Calu3 (cell line): Measurements from ENCODE around the gene PEAK1. TPM values are rescaled to one million over a fixed set of nuclear protein-coding genes. Genes with fewer than 3 reads are reported as not detected.

Source experiments
- BruUV-seq: library from RNA; stranded (reverse); fragments of 400-500 nt; replicated peaks from 2 replicates; lab custom pipeline; 2021; lab: Mats Ljungman, UMichigan
- CTCF ChIA-PET: fragments of 300-600 bp; sonication (Branson Sonifier 250); formaldehyde crosslinking; loops from one replicate; lab custom pipeline; 2022; ENCODE audit warnings: antibody characterized with exemption; lab: Charles Lee
- DNase-seq: peaks from one replicate; pipeline ENCODE4 v3.0.0; 2022
- H3K27ac Mint-ChIP-seq: one replicate; pipeline ENCODE4 v1.8.0; 2022; ENCODE audit warnings: mixed read lengths; ENCODE audit not compliant: unreplicated experiment
- H3K27me3 Mint-ChIP-seq: one replicate; pipeline ENCODE4 v1.8.0; 2022; ENCODE audit warnings: mixed read lengths; ENCODE audit not compliant: unreplicated experiment
- H3K36me3 Mint-ChIP-seq: one replicate; pipeline ENCODE4 v1.8.0; 2022; ENCODE audit warnings: mild to moderate bottlenecking, moderate library complexity, mixed read lengths; ENCODE audit not compliant: insufficient read depth, unreplicated experiment
- H3K4me1 Mint-ChIP-seq: one replicate; pipeline ENCODE4 v1.8.0; 2022; ENCODE audit warnings: mild to moderate bottlenecking, low read depth, mixed read lengths; ENCODE audit not compliant: unreplicated experiment
- H3K4me3 Mint-ChIP-seq: one replicate; pipeline ENCODE4 v1.8.0; 2022; ENCODE audit warnings: mild to moderate bottlenecking, low read depth, moderate library complexity, mixed read lengths; ENCODE audit not compliant: unreplicated experiment
- H3K9me3 Mint-ChIP-seq: one replicate; pipeline ENCODE4 v1.8.0; 2022; ENCODE audit warnings: low read depth, mixed read lengths; ENCODE audit not compliant: unreplicated experiment
- intact Hi-C: fragments of 100-400 bp; cut with micrococcal nuclease; formaldehyde crosslinking; loops from one replicate; pipeline ENCODE4 v1.10.0; 2022; ENCODE audit not compliant: unreplicated experiment
- total RNA-seq: library from RNA; stranded (reverse); gene quantifications from 2 replicates; pipeline ENCODE4 v1.2.3, GENCODE V29; 2022
- TF ChIP-seq, protein P1 (sequence below): fragments of 200-600 bp; IDR thresholded peaks from one replicate; pipeline ENCODE4 v1.8.0; 2022; ENCODE audit warnings: antibody characterized with exemption; ENCODE audit not compliant: unreplicated experiment

The PEAK1 gene
- total RNA-seq, 1 experiment from 2014 or later: 54.3 TPM

DNA sequence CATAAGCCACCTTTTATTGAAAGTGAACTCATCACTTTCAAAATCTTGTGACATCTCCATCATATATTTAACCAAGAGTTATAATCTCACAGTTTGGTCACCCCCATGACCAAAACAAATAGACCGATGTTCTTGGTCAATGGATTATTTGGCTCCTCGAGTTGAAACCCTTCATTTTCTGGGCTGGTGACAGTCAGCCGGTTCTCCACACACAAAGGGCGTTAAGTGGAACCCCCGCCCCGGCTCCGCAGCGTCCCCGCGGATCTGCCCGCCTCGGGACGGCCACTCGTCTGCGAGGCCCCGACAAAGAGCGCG, 349.8 kb downstream of the PEAK1 start:
- CTCF ChIA-PET: interaction anchor here (0.5 to 0.8 kb wide), 2 partner anchors 11 to 422 kb away, joined by 3 to 4 read pairs; no protein-coding TSS in a partner anchor
- BruUV-seq: no TSS peak

DNA sequence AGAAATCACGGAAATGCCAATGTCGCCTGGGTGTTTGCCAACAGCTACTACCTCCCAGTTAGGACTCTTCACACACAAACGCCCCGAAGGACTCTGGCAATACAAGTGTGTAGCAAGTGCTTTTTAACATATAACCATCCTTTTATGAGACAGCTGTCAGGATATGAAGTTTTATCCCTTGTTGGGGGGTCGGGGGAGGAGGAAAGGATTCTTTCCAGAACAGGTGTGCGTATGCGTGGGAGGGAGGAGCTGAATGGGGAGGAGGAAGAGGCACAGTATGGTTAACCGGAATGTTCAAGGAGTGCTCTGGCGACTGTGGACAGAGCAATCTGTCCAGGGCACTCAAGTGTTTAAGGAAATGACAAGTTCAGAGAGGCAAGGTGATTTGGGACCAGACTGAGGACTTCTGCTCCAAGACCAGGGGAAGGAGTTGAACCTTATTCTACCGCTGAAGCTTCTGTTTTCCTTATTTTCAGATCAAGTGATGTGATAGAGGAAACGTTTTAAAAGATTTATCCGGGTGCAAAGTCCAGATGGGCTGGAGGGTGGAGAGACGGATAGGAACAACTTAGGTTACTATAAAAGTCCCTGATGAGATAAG, 350.3 kb downstream of the PEAK1 start:
- H3K27ac Mint-ChIP-seq: peak overlapping the region; percentile 95
- H3K36me3 Mint-ChIP-seq: peaks cover 50% of the 10 kb centered on the region
- TF ChIP-seq, protein P1, sequence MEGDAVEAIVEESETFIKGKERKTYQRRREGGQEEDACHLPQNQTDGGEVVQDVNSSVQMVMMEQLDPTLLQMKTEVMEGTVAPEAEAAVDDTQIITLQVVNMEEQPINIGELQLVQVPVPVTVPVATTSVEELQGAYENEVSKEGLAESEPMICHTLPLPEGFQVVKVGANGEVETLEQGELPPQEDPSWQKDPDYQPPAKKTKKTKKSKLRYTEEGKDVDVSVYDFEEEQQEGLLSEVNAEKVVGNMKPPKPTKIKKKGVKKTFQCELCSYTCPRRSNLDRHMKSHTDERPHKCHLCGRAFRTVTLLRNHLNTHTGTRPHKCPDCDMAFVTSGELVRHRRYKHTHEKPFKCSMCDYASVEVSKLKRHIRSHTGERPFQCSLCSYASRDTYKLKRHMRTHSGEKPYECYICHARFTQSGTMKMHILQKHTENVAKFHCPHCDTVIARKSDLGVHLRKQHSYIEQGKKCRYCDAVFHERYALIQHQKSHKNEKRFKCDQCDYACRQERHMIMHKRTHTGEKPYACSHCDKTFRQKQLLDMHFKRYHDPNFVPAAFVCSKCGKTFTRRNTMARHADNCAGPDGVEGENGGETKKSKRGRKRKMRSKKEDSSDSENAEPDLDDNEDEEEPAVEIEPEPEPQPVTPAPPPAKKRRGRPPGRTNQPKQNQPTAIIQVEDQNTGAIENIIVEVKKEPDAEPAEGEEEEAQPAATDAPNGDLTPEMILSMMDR: no peak
- peaks cover 30% of the 10 kb centered on the region for H3K27me3 Mint-ChIP-seq
- H3K4me3 Mint-ChIP-seq: peak overlapping the region; percentile 84
- BruUV-seq: no TSS peak
- H3K9me3 Mint-ChIP-seq: no peaks in the 10 kb centered on the region
- H3K4me1 Mint-ChIP-seq: peaks cover 60% of the 10 kb centered on the region
- peak; percentile 57 for DNase-seq
- intact Hi-C loops: no loop called here
- CTCF ChIA-PET: interaction anchor here (0.5 to 1.1 kb wide), 3 partner anchors 11 to 474 kb away, joined by 3 to 4 read pairs (median 3); no protein-coding TSS in a partner anchor

More for the DNA sequence above, 349.8 kb downstream of the PEAK1 start:
- Mint-ChIP-seq H3K27me3 (peaks cover 35% of the 10 kb centered on the region), H3K36me3 (peaks cover 50% of the 10 kb centered on the region), H3K4me1 (peaks cover 58% of the 10 kb centered on the region), H3K9me3 (no peaks in the 10 kb centered on the region), H3K4me3 (peak overlapping the region; percentile 84), H3K27ac (peak overlapping the region; percentile 95)
- TF ChIP-seq, protein P1: no peak
- DNase-seq: no peak
- intact Hi-C loops: no loop called here

DNA sequence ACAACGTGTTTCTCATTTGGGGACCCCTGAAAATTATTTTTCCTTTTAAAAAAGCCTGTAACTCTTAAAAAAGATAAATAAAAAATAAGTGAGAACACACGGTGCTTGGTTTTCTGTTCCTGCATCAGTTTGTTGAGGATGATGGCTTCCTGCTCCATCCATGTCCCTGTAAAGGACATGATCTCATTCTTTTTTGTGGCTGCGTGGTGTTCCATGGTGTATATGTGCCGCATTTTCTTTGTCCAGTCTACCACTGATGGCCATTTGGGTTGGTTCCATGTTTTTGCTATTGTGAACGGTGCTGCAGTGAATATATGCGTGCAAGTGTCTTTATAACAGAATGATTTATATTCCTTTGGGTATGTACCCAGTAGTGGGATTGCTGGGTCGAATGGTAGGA, 351.3 kb downstream of the PEAK1 start:
- Mint-ChIP-seq H3K9me3 (no peaks in the 10 kb centered on the region), H3K27me3 (peaks cover 20% of the 10 kb centered on the region), H3K4me3 (peak overlapping the region; percentile 84), H3K36me3 (peaks cover 50% of the 10 kb centered on the region), H3K4me1 (peaks cover 69% of the 10 kb centered on the region), H3K27ac (peak overlapping the region; percentile 95)
- intact Hi-C loops: no loop called here
- DNase-seq: no peak
- TSS peak; percentile 34 for BruUV-seq
- CTCF ChIA-PET: interaction anchor here (1.1 kb wide), 1 partner anchor 36 kb away, joined by 3 read pairs; no protein-coding TSS in a partner anchor
- TF ChIP-seq, protein P1: no peak

DNA sequence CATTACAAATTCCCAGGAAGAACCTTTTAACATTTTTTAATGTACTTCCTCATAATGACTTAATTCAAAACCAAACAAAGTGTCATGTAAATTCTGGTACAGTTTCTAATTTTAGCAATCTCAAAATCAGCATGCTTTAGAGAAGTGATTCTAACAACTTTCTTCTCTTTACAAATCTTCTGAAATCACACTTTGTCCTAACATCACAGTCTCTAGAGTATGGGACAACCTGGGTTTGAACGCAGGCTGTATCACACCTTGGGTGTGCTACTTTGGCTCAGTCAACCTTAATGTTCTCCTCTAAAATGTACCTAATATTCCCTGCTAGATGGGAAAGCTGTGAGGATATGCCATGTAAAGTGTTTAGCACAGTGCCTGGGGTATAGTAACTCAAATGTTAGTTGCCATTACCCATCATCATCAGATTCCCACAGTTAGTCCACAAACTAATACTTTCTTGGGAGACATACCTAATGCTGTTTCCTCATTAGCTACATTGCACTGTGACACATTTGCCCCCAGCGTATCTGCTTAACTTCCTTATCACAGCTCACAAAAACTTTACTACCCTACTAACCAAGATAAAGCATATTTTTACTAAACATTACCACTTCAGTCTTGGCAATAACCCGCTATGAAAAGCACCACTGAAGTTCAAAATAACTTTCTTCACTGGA, 352.1 kb downstream of the PEAK1 start:
- peak overlapping the region; percentile 84 for H3K4me3 Mint-ChIP-seq
- peak overlapping the region; percentile 95 for H3K27ac Mint-ChIP-seq
- no peaks in the 10 kb centered on the region for H3K9me3 Mint-ChIP-seq
- H3K27me3 Mint-ChIP-seq: peaks cover 13% of the 10 kb centered on the region
- H3K4me1 Mint-ChIP-seq: peaks cover 77% of the 10 kb centered on the region
- no peak for DNase-seq
- intact Hi-C loops: no loop called here
- BruUV-seq: TSS peak; percentile 65
- H3K36me3 Mint-ChIP-seq: peaks cover 50% of the 10 kb centered on the region
- CTCF ChIA-PET: interaction anchor here (1.1 kb wide), 1 partner anchor 36 kb away, joined by 3 read pairs; no protein-coding TSS in a partner anchor
- TF ChIP-seq, protein P1: no peak
